Measurements from ENCODE around the gene DNER.

Gene DNER

GRCh38 chr2:229486673-229487072 is 227.7 kb downstream of the DNER start:
- DNase-seq (ENCODE audit: low spot score) = no peak
- POLR2A ChIA-PET (ENCODE audit: low non-redundant PET) = no interaction called here
- CTCF ChIA-PET = no interaction called here
- TF ChIP-seq, protein P1, sequence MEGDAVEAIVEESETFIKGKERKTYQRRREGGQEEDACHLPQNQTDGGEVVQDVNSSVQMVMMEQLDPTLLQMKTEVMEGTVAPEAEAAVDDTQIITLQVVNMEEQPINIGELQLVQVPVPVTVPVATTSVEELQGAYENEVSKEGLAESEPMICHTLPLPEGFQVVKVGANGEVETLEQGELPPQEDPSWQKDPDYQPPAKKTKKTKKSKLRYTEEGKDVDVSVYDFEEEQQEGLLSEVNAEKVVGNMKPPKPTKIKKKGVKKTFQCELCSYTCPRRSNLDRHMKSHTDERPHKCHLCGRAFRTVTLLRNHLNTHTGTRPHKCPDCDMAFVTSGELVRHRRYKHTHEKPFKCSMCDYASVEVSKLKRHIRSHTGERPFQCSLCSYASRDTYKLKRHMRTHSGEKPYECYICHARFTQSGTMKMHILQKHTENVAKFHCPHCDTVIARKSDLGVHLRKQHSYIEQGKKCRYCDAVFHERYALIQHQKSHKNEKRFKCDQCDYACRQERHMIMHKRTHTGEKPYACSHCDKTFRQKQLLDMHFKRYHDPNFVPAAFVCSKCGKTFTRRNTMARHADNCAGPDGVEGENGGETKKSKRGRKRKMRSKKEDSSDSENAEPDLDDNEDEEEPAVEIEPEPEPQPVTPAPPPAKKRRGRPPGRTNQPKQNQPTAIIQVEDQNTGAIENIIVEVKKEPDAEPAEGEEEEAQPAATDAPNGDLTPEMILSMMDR (conservative IDR thresholded peaks at IDR 0.05; ENCODE audit: low read depth) = no peak
- H3K27ac ChIP-seq = no peak overlapping the region

GRCh38 chr2:229485857-229486256 is 228.5 kb downstream of the DNER start:
- no peak overlapping the region for H3K27ac ChIP-seq
- ChIA-PET POLR2A (ENCODE audit: low non-redundant PET) (no interaction called here), CTCF (interaction anchor here (0.7 kb wide), 1 partner anchor 1226 kb away, joined by 4 read pairs; no protein-coding TSS in a partner anchor)
- TF ChIP-seq, protein P1 (conservative IDR thresholded peaks at IDR 0.05; ENCODE audit: low read depth) = no peak
- no peak for DNase-seq (ENCODE audit: low spot score)

- no peak overlapping the region for H3K27ac ChIP-seq
- TF ChIP-seq, protein P1 (conservative IDR thresholded peaks at IDR 0.05; ENCODE audit: low read depth) = no peak
- no peak for DNase-seq (ENCODE audit: low spot score)
- POLR2A ChIA-PET (ENCODE audit: low non-redundant PET) = no interaction called here
- CTCF ChIA-PET = no interaction called here
Measured at GRCh38 chr2:229477269-229477755, 237.0 kb downstream of the DNER start.

DNA sequence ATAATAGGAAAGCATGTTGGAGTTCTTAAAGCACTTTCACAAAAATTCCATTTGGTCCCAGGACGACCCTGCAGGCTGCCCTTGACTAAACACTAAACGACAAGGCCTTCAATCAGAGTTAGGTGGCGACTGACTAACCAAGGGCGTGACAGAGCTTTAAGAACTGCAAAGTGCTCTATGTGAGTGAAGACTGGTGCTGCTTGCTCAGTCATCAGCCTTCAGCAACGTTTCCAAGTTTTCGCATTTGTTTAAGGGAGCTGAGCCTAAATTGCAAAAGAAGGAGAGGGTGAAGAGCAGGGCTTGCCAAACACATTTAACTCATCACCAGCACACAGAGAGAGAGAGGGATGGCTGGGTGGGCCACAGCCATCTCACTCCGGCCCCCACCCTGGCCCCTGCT is 238.6 kb downstream of the DNER start:
- CTCF ChIA-PET = no interaction called here

GRCh38 chr2:229474125-229474524 is 240.2 kb downstream of the DNER start:
- CTCF ChIA-PET = no interaction called here
- TF ChIP-seq, protein P1 (conservative IDR thresholded peaks at IDR 0.05; ENCODE audit: low read depth) = no peak
- POLR2A ChIA-PET (ENCODE audit: low non-redundant PET) = no interaction called here
- DNase-seq (ENCODE audit: low spot score) = no peak
- H3K27ac ChIP-seq = no peak overlapping the region

More for the DNA sequence above, 238.6 kb downstream of the DNER start:
- TF ChIP-seq, protein P1 (conservative IDR thresholded peaks at IDR 0.05; ENCODE audit: low read depth) = no peak
- H3K27ac ChIP-seq = no peak overlapping the region
- DNase-seq (ENCODE audit: low spot score) = no peak
- POLR2A ChIA-PET (ENCODE audit: low non-redundant PET) = no interaction called here

DNA sequence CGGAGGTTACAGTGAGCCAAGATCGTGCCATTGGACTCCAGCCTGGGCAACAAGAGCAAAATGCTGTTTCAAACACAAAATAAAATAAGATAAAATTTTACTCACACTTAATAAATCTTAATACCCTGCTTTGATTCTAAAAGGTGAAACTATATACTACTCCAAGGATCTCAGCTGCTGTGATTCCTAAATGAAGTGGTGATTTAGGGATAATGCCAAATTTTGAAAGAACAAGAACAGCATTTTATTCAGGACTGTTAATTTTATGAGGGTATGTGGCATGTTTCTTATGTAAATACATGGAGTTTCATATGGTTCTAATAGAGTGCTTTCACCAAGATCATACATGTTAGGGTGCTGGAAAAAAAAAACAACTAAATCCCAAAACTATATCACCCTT is 243.6 kb downstream of the DNER start:
- CTCF ChIA-PET = no interaction called here
- DNase-seq (ENCODE audit: low spot score) = no peak
- TF ChIP-seq, protein P1 (conservative IDR thresholded peaks at IDR 0.05; ENCODE audit: low read depth) = no peak
- H3K27ac ChIP-seq = no peak overlapping the region
- POLR2A ChIA-PET (ENCODE audit: low non-redundant PET) = no interaction called here

GRCh38 chr2:229467783-229468182 is 246.6 kb downstream of the DNER start:
- ChIA-PET CTCF (no interaction called here), POLR2A (ENCODE audit: low non-redundant PET) (no interaction called here)
- TF ChIP-seq, protein P1 (conservative IDR thresholded peaks at IDR 0.05; ENCODE audit: low read depth) = no peak

More at GRCh38 chr2:229467783-229468182, 246.6 kb downstream of the DNER start:
- no peak overlapping the region for H3K27ac ChIP-seq
- no peak for DNase-seq (ENCODE audit: low spot score)

All from RWPE1 (cell line).